ENCODE data around the gene GOLGA2. TPM values are rescaled to one million over a fixed set of nuclear protein-coding genes. Genes with fewer than 3 reads are reported as not detected.

Gene GOLGA2
- total RNA-seq, 4 donors from 2014 or later: 71.1 to 130 (median 83.1) TPM

- no peak overlapping the region for H3K4me3 ChIP-seq
- WGBS, 2 donors (ENCODE audit: low coverage in 1 of 2): 33 to 84% methylated on average over 1 to 4 of the region's 6 CpGs
- peaks cover 0 to 74% of the 10 kb centered on the region in 2 donors for H3K36me3 ChIP-seq
- no peak overlapping the region for H3K27ac ChIP-seq
- no peak for TF ChIP-seq POLR2A (IDR thresholded peaks at IDR 0.05)
- no peak for TF ChIP-seq POLR2AphosphoS5 (IDR thresholded peaks at IDR 0.05)
- TF ChIP-seq EP300 (IDR thresholded peaks at IDR 0.05): no peak
- TF ChIP-seq CTCF (IDR thresholded peaks at IDR 0.05): no peak
- peaks cover 6% of the 10 kb centered on the region for H3K27me3 ChIP-seq
- no peaks in the 10 kb centered on the region for H3K9me3 ChIP-seq
- H3K4me1 ChIP-seq: no peaks in the 10 kb centered on the region
- ATAC-seq: no peak
Observed at GRCh38 chr9:128258326-128258725, 17.5 kb downstream of the GOLGA2 start.

- H3K4me1 ChIP-seq: no peaks in the 10 kb centered on the region
- H3K4me3 ChIP-seq: no peak overlapping the region
- H3K27ac ChIP-seq: no peak overlapping the region
- H3K36me3 ChIP-seq: peaks cover 0 to 73% of the 10 kb centered on the region in 2 donors
- no peaks in the 10 kb centered on the region for H3K9me3 ChIP-seq
- TF ChIP-seq EP300 (IDR thresholded peaks at IDR 0.05) (no peak), POLR2AphosphoS5 (IDR thresholded peaks at IDR 0.05) (no peak)
- ATAC-seq: no peak
- peaks cover 10% of the 10 kb centered on the region for H3K27me3 ChIP-seq
- no CpG with 5 or more reads among the region's 11 CpGs for WGBS, 2 donors (ENCODE audit: low coverage in 1 of 2)
Observed at GRCh38 chr9:128257907-128258306, 17.9 kb downstream of the GOLGA2 start.

GRCh38 chr9:128257086-128257825 is 18.6 kb downstream of the GOLGA2 start:
- H3K4me3 ChIP-seq: no peak overlapping the region
- H3K4me1 ChIP-seq: no peaks in the 10 kb centered on the region
- H3K27me3 ChIP-seq: peaks cover 17% of the 10 kb centered on the region
- no peak for TF ChIP-seq EP300 (IDR thresholded peaks at IDR 0.05)
- no peak overlapping the region for H3K27ac ChIP-seq
- peaks cover 0 to 69% of the 10 kb centered on the region in 2 donors for H3K36me3 ChIP-seq
- 75 to 77% methylated on average over 5 to 6 of the region's 23 CpGs for WGBS, 2 donors (ENCODE audit: low coverage in 1 of 2)
- no peak for ATAC-seq
- H3K9me3 ChIP-seq: no peaks in the 10 kb centered on the region

- 53 to 83% methylated on average over 4 to 6 of the region's 18 CpGs for WGBS, 2 donors (ENCODE audit: low coverage in 1 of 2)
- TF ChIP-seq EP300 (IDR thresholded peaks at IDR 0.05): no peak
- TF ChIP-seq CTCF (IDR thresholded peaks at IDR 0.05): peak in 3 of 4 experiments; percentile 68 to 87 (median 76)
- Histone ChIP-seq H3K27me3 (peaks cover 36% of the 10 kb centered on the region), H3K36me3 (peaks cover 0 to 48% of the 10 kb centered on the region in 2 donors), H3K4me1 (peaks cover 0 to 20% (median 5%) of the 10 kb centered on the region in 3 donors), H3K27ac (peak overlapping the region in 1 of 4 donors; percentile 14), H3K9me3 (no peaks in the 10 kb centered on the region), H3K4me3 (no peak overlapping the region)
- peak; percentile 61 for ATAC-seq
Observed at GRCh38 chr9:128254855-128255759, 20.7 kb downstream of the GOLGA2 start.

- peaks cover 40% of the 10 kb centered on the region for H3K27me3 ChIP-seq
- no peak overlapping the region for H3K27ac ChIP-seq
- TF ChIP-seq POLR2A (IDR thresholded peaks at IDR 0.05) (no peak), EP300 (IDR thresholded peaks at IDR 0.05) (no peak), POLR2AphosphoS5 (IDR thresholded peaks at IDR 0.05) (no peak), CTCF (IDR thresholded peaks at IDR 0.05) (no peak)
- H3K36me3 ChIP-seq: peaks cover 0 to 40% of the 10 kb centered on the region in 2 donors
- no peak overlapping the region for H3K4me3 ChIP-seq
- WGBS, 2 donors (ENCODE audit: low coverage in 1 of 2): 86 to 96% methylated on average over 5 to 8 of the region's 20 CpGs
- H3K9me3 ChIP-seq: no peaks in the 10 kb centered on the region
- H3K4me1 ChIP-seq: peaks cover 0 to 21% (median 5%) of the 10 kb centered on the region in 3 donors
- ATAC-seq: no peak
Observed at GRCh38 chr9:128254362-128254761, 21.4 kb downstream of the GOLGA2 start.

All from gastroesophageal sphincter (tissue), 4 donors.